Gastrocnemius medialis (tissue), 4 donors: ENCODE data around the gene GPHN.
"Not testable (repeated sequence)": the region's sequence is repeated elsewhere in the genome, so short reads cannot be mapped to it uniquely, and the experiment has no call there.

Experiments
- POLR2A ChIP-seq, 2 donors: fragments of 450-650 bp; IDR thresholded peaks; one replicate each; pipeline ENCODE4 v1.6.1; 2017; ENCODE audit warnings: antibody characterized with exemption in 2 of 2, mild to moderate bottlenecking in 2 of 2, moderate library complexity in 2 of 2
- TF ChIP-seq, protein P1 (sequence below), 5 experiments: fragments of 450-650 bp in 3 of 5; fragments of 200-600 bp in 2 of 5; sonication (generic) in 2 of 5; IDR thresholded peaks in 4 of 5; conservative IDR thresholded peaks in 1 of 5; 1 replicate in 4 of 5; 2 replicates in 1 of 5; pipeline ENCODE4 v1.5.1; 2016 to 2019; ENCODE audit warnings: antibody characterized with exemption in 5 of 5, mild to moderate bottlenecking in 3 of 5, moderate library complexity in 3 of 5

DNA sequence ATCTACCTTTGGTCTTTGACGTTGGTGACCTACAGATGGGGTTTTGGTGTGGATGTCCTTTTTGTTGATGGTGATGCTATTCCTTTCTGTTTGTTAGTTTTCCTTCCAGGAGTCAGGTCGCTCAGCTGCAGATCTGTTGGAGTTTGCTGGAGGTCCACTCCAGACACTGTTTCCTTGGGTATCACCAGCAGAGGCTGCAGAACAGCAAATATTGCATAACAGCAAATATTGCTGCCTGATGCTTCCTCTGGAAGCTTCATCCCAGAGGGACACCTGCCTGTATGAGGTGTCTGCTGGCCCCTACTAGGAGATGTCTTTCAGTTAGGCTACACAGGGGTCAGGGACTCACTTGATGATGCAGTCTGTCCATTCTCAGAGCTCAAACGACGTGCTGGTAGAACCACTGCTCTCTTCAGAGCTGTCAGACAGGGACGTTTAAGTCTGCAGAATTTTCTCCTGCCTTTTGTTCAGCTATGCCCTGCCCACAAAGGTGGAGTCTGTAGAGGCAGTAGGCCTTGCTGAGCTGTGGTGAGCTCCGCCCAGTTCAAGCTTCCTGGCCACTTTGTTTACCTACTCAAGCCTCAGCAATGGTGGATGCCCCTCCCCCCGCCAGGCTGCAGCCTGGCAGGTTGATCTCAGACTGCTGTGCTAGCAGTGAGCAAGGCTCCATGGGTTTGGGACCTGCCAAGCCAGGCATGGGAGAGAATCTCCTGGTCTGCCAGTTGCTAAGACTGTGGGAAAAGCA lies 559.3 kb downstream of the GPHN start:
- TF ChIP-seq, protein P1, sequence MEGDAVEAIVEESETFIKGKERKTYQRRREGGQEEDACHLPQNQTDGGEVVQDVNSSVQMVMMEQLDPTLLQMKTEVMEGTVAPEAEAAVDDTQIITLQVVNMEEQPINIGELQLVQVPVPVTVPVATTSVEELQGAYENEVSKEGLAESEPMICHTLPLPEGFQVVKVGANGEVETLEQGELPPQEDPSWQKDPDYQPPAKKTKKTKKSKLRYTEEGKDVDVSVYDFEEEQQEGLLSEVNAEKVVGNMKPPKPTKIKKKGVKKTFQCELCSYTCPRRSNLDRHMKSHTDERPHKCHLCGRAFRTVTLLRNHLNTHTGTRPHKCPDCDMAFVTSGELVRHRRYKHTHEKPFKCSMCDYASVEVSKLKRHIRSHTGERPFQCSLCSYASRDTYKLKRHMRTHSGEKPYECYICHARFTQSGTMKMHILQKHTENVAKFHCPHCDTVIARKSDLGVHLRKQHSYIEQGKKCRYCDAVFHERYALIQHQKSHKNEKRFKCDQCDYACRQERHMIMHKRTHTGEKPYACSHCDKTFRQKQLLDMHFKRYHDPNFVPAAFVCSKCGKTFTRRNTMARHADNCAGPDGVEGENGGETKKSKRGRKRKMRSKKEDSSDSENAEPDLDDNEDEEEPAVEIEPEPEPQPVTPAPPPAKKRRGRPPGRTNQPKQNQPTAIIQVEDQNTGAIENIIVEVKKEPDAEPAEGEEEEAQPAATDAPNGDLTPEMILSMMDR (IDR thresholded peaks at IDR 0.05 in 4 of 5, conservative IDR thresholded peaks at IDR 0.05 in 1 of 5): not testable (repeated sequence)
- not testable (repeated sequence) for TF ChIP-seq POLR2A (IDR thresholded peaks at IDR 0.05)
